Activated CD4-positive, alpha-beta T cell treated with anti-CD3 and anti-CD28 coated beads, Interleukin-2, amount 50 U/mL, for 48 hours (primary cell): ENCODE results near the gene MYO1B.

ENCODE experiments used
- DNase-seq, 2 experiments: peaks; one replicate each; pipeline ENCODE4 v3.0.0-alpha.2; 2020

MYO1B gene

DNA sequence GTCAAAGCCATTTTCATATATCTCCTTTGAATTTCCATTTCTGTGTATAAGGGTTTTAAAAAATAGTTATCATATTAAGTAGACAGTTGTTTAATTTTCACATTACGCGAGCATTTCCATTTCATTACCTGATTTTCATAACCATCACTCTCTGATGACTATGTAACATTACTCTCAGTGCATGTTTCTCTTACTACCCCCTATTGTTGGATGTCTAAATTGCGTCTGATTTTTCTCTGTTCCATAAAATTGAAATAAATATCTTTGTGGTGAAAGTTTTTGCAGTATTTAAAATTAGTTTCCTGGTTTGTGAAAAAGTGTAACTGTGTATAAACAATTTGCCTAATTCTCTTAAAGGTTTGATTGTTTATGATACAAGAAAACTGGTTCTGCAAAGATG is 123.8 kb downstream of the MYO1B start:
- no peak for DNase-seq

DNA sequence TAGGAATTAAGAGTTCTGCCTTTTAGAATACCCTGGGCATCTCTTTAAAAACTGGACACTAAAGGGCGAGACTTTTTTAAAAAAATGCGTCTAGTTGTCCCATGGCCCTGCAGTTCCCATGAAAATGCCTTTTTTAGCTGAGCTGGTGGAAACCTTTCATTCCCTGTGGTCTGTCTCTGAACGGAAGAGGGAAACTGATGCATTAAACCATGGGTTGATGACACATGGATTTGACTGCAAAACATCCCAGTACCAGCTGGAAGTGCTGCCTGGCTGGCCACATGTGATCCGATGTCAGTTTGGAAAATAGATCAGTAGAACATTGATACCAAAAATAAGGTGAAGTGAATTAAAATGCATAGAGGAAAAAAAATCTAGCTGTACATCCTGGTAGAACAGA is 129.2 kb downstream of the MYO1B start:
- DNase-seq: no peak

DNA sequence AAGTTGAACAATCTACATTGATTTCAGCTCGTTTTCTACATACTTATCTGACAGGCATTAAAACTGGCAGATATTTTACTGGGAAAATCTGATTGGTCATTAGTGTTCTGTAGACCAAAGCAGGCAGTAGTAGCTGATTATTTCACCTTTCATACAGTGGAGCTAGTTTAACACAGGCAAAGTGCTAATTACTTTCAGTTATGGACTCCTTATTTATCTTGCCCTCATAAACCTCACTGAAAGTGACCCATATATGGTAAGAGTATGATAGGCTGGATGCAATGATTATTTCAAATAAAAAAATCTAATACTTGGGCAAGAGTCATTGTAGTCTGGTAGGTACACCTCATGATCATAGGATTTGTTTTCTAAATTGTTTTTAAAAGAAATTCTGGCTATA is 129.7 kb downstream of the MYO1B start:
- no peak for DNase-seq

DNA sequence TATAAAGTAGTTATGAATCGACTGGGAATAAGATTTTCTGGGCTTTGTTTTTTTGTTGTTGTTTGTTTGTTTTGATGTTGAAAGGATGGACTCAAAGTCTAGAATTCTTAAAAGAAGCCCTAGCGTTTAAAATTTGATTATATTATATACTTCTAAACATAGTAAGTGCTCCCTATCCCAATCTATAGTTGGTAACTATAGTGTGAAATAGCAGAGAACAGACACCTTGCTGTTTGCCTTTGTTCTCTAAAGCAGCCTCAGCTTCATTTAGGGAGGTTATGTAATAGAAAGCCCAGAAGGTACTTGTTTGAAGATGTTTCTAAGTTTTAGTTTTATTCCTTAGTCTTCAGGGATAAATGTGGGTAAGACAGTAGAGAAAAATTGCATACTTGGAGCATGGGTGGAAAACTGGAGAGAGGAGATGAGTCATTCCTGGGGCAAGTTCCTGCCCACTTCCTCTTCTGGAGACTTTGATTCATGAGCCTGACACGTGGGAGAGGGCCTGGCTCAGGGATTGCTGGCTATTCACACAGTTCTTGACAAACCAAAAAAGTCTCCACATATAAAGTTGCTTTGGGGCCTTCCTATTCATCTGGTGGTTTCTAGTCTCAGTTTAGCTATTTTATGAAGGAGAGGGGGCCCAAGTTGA is 131.9 kb downstream of the MYO1B start:
- DNase-seq: peak; percentile 36 to 47

DNA sequence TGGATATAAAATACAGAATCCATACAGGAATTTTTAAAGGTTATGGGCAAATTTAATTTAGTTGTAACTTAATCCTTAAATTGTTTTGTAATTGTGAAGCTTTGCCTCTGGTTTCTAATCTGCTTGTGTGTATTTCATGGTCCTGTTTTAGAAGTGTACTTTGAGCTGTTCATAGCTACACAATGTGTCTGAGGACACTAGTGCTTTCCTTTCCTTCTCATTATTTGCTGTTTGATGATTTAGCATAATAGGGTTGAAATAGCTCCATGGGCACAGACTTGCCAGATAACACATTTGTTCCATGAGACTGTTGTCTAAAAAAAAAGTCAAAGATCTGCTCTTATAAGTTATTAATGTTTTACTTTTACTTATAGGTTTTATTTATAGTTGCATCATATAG is 134.2 kb downstream of the MYO1B start:
- DNase-seq: no peak

DNA sequence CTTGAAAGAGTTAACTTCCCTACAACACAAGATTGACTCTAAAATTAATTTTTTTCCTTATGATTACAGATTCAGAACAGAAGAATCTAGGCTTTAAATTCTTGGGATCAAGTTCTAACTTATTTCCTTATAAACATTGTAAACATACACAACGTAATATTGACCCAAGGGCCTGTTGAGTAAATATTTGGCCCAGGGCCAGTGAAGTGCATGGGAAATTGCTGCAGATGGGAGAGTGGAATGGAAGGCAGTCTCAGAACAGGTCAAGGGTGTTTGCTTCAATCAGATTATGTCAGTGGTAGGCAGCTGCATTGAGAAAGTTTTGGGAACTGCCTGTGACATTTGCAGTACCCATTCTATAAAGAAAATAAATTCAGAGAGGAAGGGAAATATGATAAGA is 137.6 kb downstream of the MYO1B start:
- no peak for DNase-seq

DNA sequence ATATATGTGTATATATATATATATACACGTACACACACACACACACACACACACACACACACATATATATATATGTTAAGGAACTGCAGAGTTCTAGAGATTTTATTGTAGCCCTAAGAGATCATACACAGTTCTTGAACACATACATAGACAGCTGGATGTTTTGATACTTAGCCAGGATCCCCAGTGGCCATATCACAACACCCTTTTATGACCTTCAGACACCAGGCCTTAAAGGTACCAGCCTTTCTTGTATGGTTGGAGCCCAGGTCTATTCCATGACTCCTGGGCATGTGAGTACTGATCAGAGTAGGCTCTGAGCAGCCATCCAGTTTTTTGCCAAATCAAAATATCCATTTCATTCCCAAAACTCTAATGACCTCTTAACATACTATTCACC is 138.3 kb downstream of the MYO1B start:
- no peak for DNase-seq

DNA sequence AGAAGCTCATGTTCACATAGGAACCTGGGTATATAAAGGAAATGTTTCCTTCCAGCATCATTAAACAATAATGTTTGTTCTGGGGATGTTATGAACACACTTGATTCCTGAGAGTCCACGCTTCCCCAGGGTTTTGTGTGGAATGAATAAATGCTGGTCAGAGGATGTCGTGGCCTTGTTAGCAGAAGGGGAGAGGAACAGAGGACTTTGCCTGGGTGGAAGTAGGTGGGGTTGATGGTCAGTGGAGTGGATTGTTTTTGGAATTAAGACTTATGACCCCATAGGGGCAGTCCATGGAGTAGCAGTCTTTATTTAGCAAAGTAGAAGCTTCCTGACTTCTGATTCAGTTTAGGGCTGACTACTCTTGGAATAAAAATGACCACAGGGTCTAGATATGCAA is 139.6 kb downstream of the MYO1B start:
- DNase-seq: no peak

DNA sequence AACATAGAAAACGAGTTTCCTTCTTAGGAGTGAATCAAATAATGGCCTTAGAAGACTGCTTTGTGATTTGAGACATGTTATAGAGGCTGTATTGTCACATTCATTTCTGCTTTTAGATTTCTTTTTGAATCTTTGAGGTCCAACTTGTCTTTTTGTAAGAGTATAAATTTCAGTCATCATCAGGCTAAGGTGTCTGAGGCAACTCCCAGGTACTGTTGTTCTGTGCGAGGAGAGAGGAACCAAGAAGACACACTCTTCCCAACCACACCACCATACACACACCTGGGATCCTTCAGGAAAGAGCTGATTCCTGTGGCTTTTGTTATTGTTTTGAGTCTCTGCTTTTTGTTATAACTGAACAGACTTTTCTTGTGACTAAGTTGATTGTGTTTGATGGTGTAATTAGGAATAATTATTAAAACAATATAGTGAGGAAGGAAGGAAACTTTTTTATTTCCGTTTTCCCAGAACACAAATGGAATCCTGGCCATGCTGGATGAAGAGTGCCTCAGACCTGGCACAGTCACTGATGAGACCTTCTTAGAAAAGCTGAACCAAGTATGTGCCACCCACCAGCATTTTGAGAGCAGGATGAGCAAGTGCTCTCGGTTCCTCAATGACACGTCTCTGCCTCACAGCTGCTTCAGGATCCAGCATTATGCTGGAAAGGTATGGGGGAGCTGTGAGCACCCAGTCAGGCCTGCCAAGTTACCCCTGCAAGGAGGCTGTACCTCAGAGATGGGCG is 140.4 kb downstream of the MYO1B start:
- DNase-seq: peak; percentile 10 to 15

DNA sequence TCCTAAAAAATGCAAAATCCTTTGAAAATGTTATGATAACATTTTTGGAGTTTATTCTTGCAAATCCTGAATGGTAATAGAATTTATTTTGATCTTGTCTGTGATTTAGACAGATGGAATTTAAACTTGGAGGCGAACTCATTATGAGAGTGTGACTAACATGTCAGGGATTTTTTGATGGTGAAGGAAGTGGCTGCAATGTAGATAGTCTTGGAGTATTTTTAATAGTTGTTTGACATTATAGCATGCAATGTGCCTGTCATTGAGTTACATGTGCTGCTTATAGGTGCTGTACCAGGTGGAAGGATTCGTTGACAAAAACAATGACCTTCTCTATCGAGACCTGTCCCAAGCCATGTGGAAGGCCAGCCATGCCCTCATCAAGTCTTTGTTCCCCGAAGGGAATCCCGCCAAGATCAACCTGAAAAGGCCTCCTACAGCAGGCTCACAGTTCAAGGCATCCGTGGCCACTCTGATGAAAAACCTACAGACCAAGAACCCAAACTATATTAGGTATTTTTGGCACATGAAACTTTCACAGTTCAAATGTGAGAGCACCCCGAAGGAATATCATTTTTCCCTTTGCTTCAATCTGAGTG is 141.8 kb downstream of the MYO1B start:
- DNase-seq: no peak

DNA sequence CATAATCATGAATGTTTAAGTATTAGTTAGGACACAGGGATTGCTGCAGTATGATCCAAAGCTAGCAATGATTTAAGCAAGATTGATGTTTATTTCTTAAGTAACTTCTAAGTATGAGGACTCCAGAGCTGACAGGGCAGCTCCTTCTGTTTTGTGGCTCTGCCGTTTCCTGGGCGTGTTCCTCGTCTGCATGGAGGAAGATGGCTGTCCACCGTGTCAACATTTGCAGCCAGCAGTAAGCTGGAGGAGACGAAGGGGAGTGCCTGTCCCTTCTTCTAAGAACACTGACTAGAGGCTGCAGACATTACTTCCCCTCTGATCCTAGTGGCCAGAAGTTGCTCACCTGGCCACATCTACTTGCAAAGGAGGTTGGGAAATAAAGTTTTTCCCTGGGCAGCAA is 144.1 kb downstream of the MYO1B start:
- no peak for DNase-seq

DNA sequence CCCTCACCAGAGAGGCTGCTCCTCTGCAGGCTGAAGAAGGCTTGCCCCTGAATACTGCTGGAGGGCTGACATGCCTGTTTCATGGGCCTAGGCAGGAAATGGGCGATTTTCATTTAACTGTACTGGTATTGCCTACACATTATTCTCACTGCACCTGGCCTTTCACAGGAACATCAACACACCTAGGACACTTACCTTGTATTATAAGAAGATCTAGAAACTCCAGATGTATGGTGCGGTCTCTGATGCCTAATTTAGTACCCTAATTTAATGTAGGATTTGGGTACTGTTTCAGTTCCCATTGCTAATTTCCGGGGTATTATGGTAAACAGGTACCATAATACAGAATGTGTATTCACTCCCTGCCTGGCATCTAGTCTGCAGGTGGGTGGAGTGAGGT is 146.0 kb downstream of the MYO1B start:
- DNase-seq: no peak

DNA sequence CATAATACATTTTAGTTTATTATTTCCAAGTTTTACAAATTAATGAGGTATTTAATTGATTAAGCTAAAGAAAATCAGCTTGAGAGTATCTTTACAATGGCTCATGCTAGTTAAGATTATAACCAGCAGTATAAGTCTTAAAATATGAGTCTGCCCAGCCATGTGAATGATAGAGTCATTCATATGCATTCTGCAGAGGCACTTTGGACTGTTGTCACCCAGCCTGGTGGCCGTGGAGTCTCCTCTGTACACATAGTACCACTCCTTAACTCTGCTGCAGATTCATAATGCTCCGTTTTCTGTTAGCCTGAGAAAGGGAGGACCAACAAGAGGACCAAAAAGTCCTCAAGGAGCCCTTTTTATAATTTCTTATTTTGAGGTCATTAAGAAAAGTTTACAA is 148.8 kb downstream of the MYO1B start:
- no peak for DNase-seq

DNA sequence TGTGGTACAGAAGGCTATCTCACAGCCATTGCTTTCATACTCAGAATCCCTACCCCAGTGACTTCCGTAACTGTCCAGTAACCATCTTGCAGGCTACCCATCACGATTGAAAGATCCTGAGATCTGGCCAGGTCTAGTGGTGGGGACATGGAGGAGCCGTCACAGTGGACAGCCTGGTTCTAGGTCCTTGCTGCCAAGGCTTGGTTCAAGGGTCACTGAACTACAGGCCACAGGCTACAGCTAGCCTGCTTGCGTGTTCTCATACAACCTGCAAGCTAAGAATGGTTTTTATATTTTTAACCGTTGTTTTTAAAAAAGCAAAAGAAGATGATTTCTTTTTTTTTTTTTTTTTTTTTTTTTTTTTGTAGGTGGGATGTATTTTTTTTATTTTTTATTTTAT is 151.6 kb downstream of the MYO1B start:
- DNase-seq: no peak

DNA sequence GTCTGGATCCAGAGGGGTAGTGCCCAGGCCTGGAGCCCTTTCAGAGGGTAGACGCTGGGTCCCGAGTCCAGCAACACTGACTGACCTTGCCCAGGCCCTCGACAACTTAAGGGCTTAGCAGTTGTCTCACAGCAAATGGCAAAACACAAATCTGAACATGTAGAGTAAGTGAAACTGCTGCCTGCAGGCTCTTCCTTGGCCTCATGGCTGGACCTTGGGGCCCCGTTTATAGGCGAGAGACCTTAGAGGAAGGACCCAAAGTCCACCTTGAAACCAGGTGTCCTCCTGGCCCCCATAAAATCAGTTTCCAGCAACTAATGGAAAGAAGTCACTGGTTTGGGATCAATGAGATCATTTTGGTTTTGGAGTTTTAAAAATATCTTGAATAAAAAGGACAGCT is 154.4 kb downstream of the MYO1B start:
- no peak for DNase-seq

DNA sequence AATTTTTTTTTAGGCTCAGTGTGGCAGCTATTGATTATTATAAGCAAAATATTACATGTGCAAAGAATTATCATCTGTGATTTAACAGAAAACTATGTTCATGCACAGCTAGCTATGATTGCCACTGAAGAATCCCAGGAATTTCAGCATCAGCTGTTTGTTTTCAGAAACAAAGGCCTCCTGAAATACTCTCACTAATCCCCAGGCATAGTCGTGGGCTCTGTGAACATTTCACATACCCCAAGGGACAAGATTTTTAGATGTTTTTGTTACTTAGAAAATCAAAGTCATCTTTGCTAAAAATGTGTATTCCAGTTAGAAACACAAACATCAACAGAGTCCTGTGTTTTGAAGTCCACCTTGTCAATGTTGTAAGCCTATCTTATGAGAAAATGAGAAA is 156.1 kb downstream of the MYO1B start:
- DNase-seq: no peak

DNA sequence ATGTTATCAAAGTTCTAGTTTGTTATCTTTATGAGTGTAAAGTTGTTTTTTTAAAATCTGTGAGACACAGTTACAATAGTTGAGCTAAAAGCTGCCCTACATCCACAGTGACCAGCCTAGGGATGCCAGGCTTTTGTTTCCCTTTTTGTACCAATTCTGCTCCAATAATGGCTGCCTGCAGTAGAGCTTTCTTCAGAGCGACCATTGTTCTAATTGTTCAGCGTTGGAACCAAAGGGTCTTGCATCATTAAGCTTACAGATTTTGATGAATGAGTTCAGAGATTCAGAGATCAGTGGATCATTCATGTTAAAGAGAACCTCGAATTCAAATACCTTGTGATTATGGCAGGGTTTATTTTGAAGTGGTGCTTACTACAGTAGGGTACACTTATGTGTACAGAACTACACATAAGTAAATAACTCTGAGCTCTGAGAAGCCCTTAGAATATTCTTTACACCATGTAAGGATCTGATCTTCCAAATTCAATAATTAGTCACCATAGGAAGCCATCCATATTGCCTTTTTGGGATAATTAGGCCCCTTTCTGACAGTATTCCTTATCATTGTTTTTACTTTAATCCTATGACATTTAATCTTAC is 157.9 kb downstream of the MYO1B start:
- no peak for DNase-seq

DNA sequence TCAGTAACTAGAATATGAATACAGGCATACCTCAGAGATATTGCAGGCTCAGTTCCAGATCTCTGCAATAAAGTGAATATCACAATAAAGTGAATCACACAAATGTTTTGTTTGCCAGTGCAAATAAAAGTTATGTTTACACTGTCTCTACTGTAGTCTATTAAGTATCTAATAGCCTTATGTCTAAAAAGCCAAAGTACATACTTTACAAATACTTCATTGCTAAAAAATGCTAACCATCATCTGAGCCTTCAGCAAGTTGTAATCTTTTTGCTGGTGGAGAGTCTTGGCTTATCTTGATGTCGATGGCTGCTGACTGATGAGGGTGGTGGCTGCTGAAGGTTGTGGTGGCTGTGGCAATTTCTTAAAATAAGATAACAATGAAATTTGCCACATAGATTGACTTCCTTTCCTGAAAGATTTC is 159.4 kb downstream of the MYO1B start:
- no peak for DNase-seq

DNA sequence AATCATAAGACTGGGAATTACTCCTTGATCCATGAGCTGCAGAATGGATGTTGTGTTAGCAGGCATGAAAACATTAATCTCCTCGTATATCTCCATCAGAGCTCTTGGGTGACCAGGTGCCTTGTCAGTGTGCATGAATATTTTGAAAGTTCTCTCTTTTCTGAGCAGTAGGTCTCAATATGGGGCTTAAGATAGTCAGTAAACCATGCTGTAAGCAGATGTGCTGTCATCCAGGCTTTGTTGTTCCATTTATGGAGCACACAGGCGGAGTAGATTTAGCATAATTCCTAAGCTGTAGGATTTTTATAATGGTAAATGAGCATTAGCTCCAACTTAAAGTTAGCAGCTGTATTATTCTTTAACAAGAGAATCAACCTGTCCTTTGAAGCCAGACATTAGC is 160.3 kb downstream of the MYO1B start:
- DNase-seq: no peak

DNA sequence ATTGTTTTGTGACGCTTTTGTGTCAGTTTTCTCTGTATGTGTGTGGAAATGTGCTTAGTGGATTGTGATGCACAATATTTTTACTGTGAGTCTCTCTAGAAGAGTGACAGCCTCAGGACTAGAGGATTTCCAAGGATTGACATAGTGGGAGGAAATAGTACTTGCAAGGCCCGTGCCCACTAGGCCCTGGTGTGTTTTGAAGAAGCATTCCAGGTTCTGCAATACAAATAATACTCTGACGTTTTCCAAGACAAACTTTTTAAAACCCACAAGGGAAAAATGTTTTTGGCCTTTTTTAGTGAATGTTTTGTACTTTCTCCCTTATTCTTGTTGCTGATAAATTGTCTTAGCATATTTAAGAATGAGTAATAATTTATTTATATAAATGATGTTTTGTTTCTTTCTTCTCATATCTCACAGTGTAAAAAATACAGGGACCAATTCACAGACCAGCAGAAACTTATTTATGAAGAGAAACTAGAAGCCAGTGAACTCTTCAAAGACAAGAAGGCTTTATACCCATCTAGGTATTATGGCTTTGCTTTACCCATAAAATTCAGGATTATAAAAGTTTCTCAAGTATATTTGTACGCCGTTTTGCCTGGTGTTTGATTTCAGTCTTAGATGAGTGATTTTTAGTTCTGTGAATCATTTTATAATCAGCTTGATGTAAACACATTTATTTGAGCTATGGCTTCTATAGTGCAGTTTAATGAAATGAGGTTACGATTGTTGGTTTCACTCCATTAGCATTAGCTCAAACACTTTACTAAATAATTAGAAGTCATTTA is 165.6 kb downstream of the MYO1B start:
- DNase-seq: no peak

DNA sequence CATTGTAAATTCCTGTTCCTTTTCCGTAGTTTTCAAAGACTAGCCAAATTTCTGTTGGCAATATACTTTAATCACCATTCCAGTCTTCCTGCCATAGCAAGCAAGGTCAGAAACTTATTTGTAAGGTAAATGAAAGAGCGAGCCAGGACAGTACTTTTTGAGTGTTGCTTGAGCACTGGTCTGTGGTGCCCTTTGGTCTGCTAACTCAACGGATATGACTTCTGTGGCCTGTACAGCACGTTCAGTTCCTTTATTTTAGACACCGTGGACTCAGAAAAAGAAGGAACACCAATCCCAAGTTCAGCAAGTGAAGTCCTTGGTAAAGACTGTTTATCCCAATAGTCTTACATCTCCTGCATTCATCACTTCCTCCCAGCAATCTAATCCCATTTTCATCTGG is 166.3 kb downstream of the MYO1B start:
- DNase-seq: no peak

DNA sequence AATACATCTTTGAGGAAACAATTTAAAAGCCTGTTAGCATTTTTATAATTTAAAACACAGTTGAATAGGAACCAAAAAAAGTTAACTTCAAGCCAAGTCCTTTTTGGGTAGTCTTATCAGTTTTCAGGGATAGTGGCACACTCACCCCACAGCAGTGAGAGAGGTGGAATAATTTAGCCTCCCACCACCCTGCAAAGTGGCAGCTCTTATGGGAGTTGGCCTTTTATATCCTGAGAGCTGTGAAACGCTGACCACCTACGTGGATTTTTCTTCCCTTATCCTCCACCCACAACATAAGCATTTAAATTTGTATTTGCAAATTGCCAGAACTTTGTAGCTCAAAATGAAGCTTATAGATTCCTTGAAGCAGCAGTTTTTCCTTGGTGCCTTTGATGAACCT is 167.1 kb downstream of the MYO1B start:
- no peak for DNase-seq

DNA sequence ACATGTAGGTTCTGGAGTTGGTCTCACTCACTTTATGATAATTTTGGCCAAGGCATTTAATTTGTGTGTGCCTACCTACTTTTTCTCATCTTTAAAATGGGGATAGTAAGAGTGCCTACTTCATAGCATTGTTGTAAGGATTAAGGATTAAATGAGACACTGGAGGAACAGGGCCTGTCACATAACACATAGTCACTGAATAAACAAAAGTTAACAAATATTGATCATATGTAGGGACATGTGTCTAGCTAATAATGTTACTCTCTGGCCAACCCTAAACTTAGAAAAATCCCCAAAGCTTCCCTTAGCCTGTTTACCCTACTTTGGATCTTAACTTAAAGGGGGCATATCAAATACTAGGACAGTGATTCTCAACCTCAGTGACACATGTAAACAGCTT is 169.9 kb downstream of the MYO1B start:
- no peak for DNase-seq
